HG02623 (cell line): ENCODE results near the gene CCDC33.

Experiments
- ATAC-seq: cut with Tn5 transposase; IDR thresholded peaks from one replicate; pipeline ENCODE4 v1.9.1; 2021; ENCODE audit warnings: moderate library complexity; ENCODE audit not compliant: unreplicated experiment

Gene CCDC33

DNA sequence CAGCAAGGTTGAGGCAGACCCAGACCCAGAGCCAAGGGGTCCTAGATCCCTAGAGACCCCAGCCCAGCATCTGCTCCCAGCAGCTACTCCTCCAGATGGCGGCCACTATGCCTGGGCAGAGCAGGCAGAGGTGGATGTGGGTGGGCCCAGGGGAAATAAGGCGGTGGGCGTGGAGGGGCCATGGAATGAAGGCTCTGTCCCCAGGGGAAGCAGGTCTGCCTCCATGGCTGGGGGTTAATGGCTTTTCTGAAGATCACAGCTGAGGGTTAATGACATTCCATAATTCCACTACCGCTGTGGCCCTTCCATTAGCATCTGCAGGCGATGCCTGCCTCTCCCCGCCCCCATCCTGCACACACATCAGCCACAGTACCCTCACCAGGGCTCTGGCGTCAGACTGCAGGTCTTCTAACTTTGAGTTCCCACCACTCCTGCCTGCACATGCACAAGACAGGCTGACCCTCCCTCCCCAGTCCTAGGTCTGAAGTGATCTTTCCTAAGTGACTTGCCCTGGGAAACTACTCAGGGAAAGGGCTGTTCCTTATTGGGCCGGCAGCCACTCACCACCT lies 41.2 kb downstream of the CCDC33 start:
- ATAC-seq: no peak

- ATAC-seq: no peak
These were observed 42.1 kb downstream of the CCDC33 start for GRCh38 chr15:74278207-74278606.

- ATAC-seq: no peak
These were observed 45.3 kb downstream of the CCDC33 start for GRCh38 chr15:74281147-74282133.

DNA sequence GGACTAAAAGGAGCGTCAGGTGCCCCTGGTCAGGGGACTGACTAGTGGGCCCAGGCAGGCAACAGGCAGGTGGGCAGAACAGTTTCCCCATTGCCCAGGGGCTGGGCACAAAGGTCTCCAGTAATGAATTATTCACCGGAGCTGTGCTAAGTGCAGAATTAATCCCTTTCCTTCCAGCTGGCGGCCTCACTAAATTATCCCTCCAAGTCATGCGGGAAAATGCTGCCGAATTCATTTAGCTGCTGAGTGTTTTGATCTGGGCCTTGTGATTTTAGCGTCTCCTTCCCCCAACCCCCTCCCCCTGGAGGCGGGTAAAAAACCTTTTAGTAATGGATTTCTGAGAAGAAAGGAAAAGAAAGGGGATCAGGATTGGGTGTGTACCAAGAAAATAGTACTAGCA lies 47.2 kb downstream of the CCDC33 start:
- no peak for ATAC-seq

GRCh38 chr15:74289671-74290070 lies 53.5 kb downstream of the CCDC33 start:
- ATAC-seq: no peak

- ATAC-seq: no peak
These were observed 54.5 kb downstream of the CCDC33 start for GRCh38 chr15:74290645-74291044.

DNA sequence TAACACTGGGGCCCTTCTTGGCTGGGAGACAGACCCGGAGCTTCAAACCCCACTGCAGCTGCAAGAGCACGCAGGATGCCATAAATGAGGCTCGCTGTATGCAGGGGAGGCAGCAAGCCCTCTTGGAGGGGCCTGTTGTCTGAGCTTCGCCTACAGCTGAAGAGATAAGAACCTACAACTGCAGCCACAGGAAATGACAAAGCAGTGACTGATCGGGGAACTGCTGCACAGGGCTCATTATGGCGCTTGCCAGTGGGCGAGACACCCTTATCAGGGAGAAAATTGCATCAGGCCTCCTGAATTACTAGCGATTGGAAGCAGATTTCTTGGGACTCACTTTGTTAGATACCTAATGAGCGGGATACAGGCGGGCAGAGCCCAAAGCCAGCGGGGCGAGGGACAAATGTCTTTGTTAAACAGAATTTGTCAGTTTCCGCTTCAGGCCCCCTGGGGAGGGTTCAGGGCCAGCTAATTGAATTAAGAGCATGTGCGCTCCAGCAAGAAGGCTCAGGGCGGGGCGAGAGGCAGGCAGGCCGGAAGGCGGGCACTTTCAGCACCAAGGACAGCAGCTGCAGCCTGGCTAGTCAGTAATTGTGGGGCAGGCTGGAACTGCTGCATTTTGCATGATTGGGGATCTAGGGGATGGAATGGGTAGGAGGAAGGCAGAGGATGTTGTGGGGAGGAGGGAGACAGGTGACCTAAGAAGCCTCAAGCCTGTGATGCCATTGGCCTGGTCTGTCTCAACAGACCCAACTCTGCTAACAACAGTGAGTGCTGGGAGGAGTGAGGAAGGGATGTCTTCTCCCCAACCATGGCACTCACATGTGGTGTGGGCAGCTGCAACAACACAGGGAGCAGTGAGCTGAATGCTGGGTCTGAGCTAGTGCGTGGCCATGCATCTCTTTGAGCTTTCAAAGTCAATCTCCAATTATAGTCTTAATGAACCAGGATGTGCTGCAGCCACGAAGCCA lies 55.3 kb downstream of the CCDC33 start:
- no peak for ATAC-seq

- ATAC-seq: no peak
These were observed 57.1 kb downstream of the CCDC33 start for GRCh38 chr15:74293021-74293810.

- ATAC-seq: no peak
These were observed 57.9 kb downstream of the CCDC33 start for GRCh38 chr15:74294010-74294409.

DNA sequence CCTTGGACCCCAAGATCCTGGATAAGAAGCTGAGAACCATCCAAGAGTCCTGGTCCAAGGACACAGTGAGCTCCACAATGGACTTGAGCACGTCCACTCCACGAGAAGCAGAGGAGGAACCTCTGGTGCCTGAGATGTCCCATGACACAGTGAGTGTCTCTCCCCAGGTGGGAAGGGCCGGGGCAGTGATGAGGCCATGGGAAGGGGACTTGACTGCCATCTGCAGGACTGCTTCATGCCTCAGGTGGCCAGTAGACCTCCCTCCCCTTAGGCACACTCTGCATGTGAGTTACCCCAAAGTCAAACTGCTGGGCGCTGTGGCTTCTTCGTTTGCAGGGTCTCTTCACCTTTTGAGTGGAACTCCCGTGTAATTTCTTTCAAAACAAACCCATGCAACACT lies 59.7 kb downstream of the CCDC33 start:
- ATAC-seq: no peak

DNA sequence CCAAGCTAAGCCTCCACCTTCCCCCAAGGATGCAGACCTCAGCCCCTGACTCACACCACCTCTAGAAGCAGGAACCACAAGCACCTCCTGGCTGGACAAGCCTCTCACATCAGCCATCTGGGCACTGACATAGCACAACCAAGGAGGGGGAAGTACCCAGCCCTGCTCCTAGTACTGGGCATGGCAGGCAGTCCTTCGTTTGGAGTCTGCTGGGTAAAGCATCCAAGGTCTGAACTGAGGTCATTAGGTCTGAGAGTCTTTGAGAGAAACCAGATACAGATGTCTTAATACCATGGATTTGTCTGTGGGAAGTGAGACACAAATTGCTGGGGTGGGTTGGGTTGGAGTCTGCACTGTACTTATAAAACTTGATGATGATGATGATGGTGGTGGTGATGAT lies 61.8 kb downstream of the CCDC33 start:
- ATAC-seq: no peak

DNA sequence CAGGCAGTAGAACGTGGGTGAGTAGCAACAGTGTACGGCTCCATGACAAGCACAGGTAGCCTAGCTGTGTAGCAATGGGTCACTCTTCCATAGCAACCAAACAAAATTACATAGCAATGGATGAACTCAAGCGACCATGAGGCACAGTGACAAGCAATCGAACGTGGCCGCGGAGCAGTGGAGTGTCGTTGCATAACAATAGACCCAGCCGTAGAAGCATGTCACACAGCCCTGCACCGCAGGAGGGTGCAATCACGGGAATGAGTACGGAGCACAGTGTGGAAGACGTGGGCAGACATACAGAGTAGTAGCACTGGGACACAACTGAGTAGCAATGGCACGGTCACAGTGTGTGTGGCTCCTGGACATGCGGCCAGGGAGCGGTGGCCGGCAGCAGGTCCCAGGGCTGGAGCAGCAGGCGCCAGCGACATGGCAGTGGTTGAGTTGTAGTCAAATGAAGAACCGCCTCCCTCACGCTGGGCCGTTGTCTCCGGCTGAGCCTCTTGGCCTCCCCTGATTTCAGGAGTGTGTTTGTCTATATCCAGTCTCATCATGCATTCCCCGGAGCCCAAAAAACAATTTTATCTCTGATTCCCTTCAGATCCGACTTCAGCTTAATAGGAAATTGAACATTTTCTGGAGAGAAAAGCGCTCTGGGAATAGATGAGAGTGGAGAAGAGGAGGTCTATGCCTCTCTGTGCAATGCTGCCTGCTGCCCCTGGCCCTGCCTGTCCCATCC lies 64.1 kb downstream of the CCDC33 start:
- ATAC-seq: no peak

DNA sequence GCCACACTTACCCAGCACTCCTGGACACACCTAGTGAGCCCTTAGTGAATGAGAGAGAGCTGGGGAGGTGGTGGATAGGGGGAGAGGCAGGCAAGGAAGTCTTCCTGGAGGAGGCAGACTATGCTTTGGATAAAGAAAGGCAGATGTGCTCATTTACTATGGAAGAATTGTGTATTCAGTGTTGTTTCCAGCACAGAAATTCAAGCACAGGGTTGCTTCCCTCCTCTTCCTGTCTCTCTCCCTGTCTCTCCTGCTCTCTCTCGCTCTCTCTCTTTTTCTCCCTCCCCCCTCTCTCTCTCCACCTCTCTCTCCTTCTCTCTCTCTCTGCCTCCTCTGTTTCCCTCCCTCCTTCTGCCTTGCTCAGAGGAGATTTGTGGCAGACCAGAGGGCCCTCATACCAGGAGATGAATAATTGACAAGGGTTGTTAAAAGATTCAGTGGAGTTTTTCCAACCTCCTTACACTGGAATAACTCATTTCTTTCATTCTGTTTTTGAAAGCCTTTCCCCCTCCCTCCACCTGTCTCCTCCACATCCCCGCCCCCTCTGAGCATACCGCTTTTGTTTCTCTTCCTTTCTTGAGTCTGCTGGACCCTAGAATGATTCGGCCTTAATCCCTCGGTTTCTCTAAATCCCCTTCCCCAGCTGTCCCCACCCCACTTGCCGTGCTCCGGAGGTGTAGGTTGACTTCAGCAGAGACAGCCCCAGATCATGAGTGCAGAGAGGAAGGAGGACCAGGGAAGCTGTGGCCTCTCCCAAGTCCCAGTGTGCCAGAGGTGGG lies 65.6 kb downstream of the CCDC33 start:
- no peak for ATAC-seq

- ATAC-seq: no peak
These were observed 66.8 kb downstream of the CCDC33 start for GRCh38 chr15:74302821-74303359.

GRCh38 chr15:74303741-74304309 lies 67.7 kb downstream of the CCDC33 start:
- no peak for ATAC-seq

DNA sequence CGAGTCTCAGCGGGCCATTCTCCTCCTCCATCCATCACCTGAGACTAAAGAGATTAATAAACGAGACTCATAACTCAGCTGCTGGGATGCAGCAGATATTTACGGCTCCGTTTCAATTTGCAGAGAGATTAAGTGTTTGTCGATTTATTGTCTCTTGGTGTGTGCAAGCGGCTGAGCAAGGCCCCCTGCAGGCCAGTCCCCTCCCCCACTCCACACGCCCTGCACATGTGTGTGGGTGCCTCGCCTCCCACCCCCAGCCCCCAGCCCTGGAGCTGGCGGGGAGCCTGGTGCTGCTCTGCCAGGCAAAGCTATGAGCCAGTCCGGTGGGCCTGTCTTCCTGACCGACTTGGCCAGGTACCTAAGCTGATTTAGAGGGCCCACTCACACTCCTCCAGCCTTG lies 68.3 kb downstream of the CCDC33 start:
- ATAC-seq: no peak

DNA sequence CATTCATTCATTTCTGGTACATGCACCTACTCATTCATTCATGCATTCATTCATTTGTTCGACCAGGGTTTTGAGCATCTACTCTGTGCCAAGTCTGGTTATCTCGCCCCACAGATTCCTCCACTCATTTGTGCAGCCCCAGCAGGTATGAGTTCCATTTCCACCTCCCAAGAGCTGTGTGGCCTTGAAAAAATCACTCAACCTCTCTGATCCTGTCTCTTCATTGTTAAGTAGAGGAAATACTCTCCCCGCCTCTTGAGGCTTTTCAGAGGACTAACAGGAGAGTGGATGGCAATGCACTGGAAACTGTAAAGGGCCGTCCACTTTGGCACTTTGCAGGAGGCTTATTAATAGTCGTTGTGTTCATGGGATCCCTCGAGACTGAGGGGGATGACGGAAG lies 69.6 kb downstream of the CCDC33 start:
- no peak for ATAC-seq

GRCh38 chr15:74306781-74307217 lies 70.7 kb downstream of the CCDC33 start:
- no peak for ATAC-seq
